MM.1S (cell line): ENCODE measurements around the gene EPHA6.

Experiments
- CTCF ChIP-seq: fragments of 300-600 bp; sonication (generic); IDR thresholded peaks from 2 replicates; pipeline ENCODE4 v1.5.1; 2016; ENCODE audit warnings: antibody characterized with exemption, low read length, mixed read lengths
- EZH2 ChIP-seq: fragments of 300-600 bp; sonication (generic); optimal IDR thresholded peaks from 2 replicates; pipeline ENCODE3; 2017; ENCODE audit warnings: low read depth, mild to moderate bottlenecking, antibody characterized with exemption, low read length, mixed read lengths
- EZH2phosphoT487 ChIP-seq: fragments of 300-600 bp; sonication (generic); IDR thresholded peaks from 2 replicates; pipeline ENCODE4 v1.6.1; 2018; ENCODE audit warnings: antibody characterized with exemption, low read length

- TF ChIP-seq CTCF (no peak), EZH2 (no peak), EZH2phosphoT487 (no peak)
Observed at GRCh38 chr3:97497138-97497537, 682.7 kb downstream of the EPHA6 start.
